Measurements from ENCODE around the gene VPS16. TPM values are rescaled to one million over a fixed set of nuclear protein-coding genes. Genes with fewer than 3 reads are reported as not detected.

The VPS16 gene
- total and polyA plus RNA-seq, 10 donors = 32.0 to 104 (median 44.5) TPM

DNA sequence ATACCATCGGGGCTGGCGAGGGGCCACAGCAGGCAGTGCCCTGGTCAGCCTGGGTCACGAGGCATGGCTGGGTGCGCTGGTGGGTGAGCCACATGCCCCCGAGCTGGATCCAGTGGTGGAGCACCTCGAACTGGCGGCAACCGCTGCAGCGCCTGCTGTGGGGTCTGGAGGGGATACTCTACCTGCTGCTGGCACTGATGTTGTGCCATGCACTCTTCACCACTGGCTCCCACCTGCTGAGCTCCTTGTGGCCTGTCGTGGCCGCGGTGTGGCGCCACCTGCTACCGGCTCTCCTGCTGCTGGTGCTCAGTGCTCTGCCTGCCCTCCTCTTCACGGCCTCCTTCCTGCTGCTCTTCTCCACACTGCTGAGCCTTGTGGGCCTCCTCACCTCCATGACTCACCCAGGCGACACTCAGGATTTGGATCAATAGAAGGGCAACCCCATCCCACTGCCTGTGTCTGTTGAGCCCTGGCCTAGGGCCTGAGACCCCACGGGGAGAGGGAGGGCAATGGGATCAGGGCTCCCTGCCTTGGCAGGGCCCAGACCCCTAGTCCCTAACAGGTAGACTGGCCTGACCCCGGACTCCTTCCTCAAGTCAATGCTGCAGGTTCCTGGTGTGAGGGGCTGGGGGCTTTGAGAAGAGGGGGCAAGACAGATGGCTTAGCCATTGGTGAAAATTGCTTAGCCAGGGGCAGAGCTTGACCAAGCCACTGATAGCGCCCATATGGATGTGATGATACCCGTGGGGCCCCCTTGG is 23.8 kb upstream of the VPS16 start:
- Histone ChIP-seq H3K9me3 (peaks cover 0 to 14% (median 9%) of the 10 kb centered on the region in 8 donors), H3K4me1 (peaks cover 0 to 22% (median 7%) of the 10 kb centered on the region in 6 donors), H3K36me3 (no peaks in the 10 kb centered on the region), H3K27ac (no peak overlapping the region), H3K4me3 (no peak overlapping the region), H3K27me3 (replicated peaks in 1 of 7) (peaks cover 0 to 41% (median 17%) of the 10 kb centered on the region in 7 donors)
- intact Hi-C loops (cut with DNase I; ENCODE audit: low total_unique reads) = no loop called here
- TF ChIP-seq, protein P1, sequence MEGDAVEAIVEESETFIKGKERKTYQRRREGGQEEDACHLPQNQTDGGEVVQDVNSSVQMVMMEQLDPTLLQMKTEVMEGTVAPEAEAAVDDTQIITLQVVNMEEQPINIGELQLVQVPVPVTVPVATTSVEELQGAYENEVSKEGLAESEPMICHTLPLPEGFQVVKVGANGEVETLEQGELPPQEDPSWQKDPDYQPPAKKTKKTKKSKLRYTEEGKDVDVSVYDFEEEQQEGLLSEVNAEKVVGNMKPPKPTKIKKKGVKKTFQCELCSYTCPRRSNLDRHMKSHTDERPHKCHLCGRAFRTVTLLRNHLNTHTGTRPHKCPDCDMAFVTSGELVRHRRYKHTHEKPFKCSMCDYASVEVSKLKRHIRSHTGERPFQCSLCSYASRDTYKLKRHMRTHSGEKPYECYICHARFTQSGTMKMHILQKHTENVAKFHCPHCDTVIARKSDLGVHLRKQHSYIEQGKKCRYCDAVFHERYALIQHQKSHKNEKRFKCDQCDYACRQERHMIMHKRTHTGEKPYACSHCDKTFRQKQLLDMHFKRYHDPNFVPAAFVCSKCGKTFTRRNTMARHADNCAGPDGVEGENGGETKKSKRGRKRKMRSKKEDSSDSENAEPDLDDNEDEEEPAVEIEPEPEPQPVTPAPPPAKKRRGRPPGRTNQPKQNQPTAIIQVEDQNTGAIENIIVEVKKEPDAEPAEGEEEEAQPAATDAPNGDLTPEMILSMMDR (IDR thresholded peaks at IDR 0.05 in 8 of 11, conservative IDR thresholded peaks at IDR 0.05 in 3 of 11) = no peak
- TF ChIP-seq POLR2A (IDR thresholded peaks at IDR 0.05) = no peak
- no peak for TF ChIP-seq POLR2AphosphoS5 (IDR thresholded peaks at IDR 0.05)
- DNase-seq = no peak
- 82 to 90% (median 84%) methylated on average over 18 to 20 of the region's 20 CpGs for WGBS, 5 donors

GRCh38 chr20:2817341-2817726 is 23.2 kb upstream of the VPS16 start:
- Histone ChIP-seq H3K36me3 (no peaks in the 10 kb centered on the region), H3K4me3 (no peak overlapping the region), H3K9me3 (peaks cover 0 to 8% (median 3%) of the 10 kb centered on the region in 8 donors), H3K27ac (no peak overlapping the region), H3K27me3 (replicated peaks in 1 of 7) (peaks cover 0 to 41% (median 18%) of the 10 kb centered on the region in 7 donors), H3K4me1 (peaks cover 0 to 28% (median 8%) of the 10 kb centered on the region in 6 donors)
- WGBS, 5 donors = 81 to 89% (median 85%) methylated on average over 2 of the region's 2 CpGs
- intact Hi-C loops (cut with DNase I; ENCODE audit: low total_unique reads) = no loop called here
- DNase-seq = no peak
- TF ChIP-seq, protein P1 (IDR thresholded peaks at IDR 0.05 in 8 of 11, conservative IDR thresholded peaks at IDR 0.05 in 3 of 11) = no peak
- TF ChIP-seq POLR2A (IDR thresholded peaks at IDR 0.05) = no peak
- TF ChIP-seq POLR2AphosphoS5 (IDR thresholded peaks at IDR 0.05) = no peak

GRCh38 chr20:2817891-2818595 is 22.5 kb upstream of the VPS16 start:
- WGBS, 5 donors = 73 to 89% (median 82%) methylated on average over 7 of the region's 7 CpGs
- TF ChIP-seq POLR2A (IDR thresholded peaks at IDR 0.05) = no peak
- TF ChIP-seq, protein P1 (IDR thresholded peaks at IDR 0.05 in 8 of 11, conservative IDR thresholded peaks at IDR 0.05 in 3 of 11) = no peak
- TF ChIP-seq POLR2AphosphoS5 (IDR thresholded peaks at IDR 0.05) = no peak
- intact Hi-C loops (cut with DNase I; ENCODE audit: low total_unique reads) = no loop called here
- Histone ChIP-seq H3K27me3 (replicated peaks in 1 of 7) (peaks cover 0 to 36% (median 18%) of the 10 kb centered on the region in 7 donors), H3K36me3 (no peaks in the 10 kb centered on the region), H3K4me1 (peaks cover 0 to 28% (median 8%) of the 10 kb centered on the region in 6 donors), H3K4me3 (no peak overlapping the region), H3K27ac (no peak overlapping the region), H3K9me3 (peaks cover 0 to under 1% (median 0%) of the 10 kb centered on the region in 8 donors)
- DNase-seq = no peak

All from spleen (tissue), 11 donors.